Astrocyte (in vitro differentiated cells and primary cell): ENCODE measurements around the gene CADM1.

Experiments used
- CTCF ChIP-seq: IDR thresholded peaks from 2 replicates; pipeline ENCODE4 v1.5.1; 2011; ENCODE audit warnings: low read depth, mild to moderate bottlenecking, inconsistent platforms, low read length, moderate library complexity; ENCODE audit not compliant: insufficient read depth
- EZH2 ChIP-seq: IDR thresholded peaks from 2 replicates; pipeline ENCODE4 v1.6.1; 2012; ENCODE audit warnings: mild to moderate bottlenecking, low read length, inconsistent platforms; ENCODE audit not compliant: insufficient read depth

DNA sequence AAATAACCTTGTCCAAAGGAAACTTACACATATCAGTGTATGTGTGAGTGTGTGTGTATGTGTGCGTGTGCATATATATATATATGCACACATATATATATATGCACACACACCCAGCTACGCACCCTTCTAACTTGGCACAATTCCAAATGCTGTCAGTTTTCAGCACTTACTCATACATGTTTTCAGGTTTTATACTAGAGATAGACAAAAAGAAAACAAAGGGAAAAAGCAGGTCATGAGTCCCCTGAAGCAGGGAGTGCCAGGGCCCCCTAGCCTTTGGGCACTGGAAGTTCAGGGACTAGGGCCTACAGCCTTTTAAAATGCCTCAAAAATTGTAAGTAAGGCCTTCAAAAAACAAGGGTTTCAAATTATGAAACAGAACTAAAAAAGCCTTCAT lies 265.4 kb downstream of the CADM1 start:
- no peak for TF ChIP-seq CTCF
- TF ChIP-seq EZH2: no peak
